PC-9 (cell line): Measurements from ENCODE around the gene NOP9. TPM values are rescaled to one million over a fixed set of nuclear protein-coding genes. Genes with fewer than 3 reads are reported as not detected.

Experiments
- BruUV-seq: library from RNA; stranded (reverse); fragments of 400-500 nt; replicated peaks from 2 replicates; lab custom pipeline; 2021; lab: Mats Ljungman, UMichigan
- CTCF ChIA-PET: fragments of 300-600 bp; sonication (Branson Sonifier 250); formaldehyde crosslinking; loops from one replicate; lab custom pipeline; 2022; ENCODE audit warnings: antibody characterized with exemption; lab: Charles Lee
- POLR2A ChIA-PET: fragments of 300-600 bp; sonication (Branson Sonifier 250); formaldehyde crosslinking; loops from one replicate; lab custom pipeline; 2022; ENCODE audit warnings: antibody characterized with exemption; ENCODE audit not compliant: unreplicated experiment; lab: Charles Lee
- DNase-seq, 2 experiments: peaks; one replicate each; pipeline versions ENCODE4 v3.0.0 to v3.0.0-alpha.2; 2015 to 2022; ENCODE audit warnings: mixed read lengths in 1 of 2
- H2AFZ ChIP-seq: fragments of 200-600 bp; sonication (generic); 2 replicates; pipeline ENCODE4 v1.8.1; 2017; ENCODE audit warnings: antibody characterized with exemption
- H3F3A ChIP-seq: fragments of 200-600 bp; sonication (generic); 2 replicates; pipeline ENCODE4 v1.8.1; 2017; ENCODE audit warnings: antibody characterized with exemption, mild to moderate bottlenecking, low read depth; ENCODE audit not compliant: insufficient read depth
- H3K27ac ChIP-seq: fragments of 200-600 bp; sonication (generic); 2 replicates; pipeline ENCODE4 v1.6.1; 2016; ENCODE audit warnings: mixed run types
- H3K27me3 ChIP-seq: fragments of 200-600 bp; sonication (generic); 2 replicates; pipeline ENCODE4 v1.6.1; 2016; ENCODE audit warnings: low read depth, mixed run types; ENCODE audit not compliant: insufficient read depth
- H3K36me3 ChIP-seq: fragments of 200-600 bp; sonication (generic); 2 replicates; pipeline ENCODE4 v1.6.1; 2016; ENCODE audit warnings: low read depth, mixed run types
- H3K4me1 ChIP-seq: fragments of 200-600 bp; sonication (generic); replicated peaks from 2 replicates; pipeline ENCODE4 v1.6.1; 2016; ENCODE audit warnings: mixed run types; ENCODE audit not compliant: insufficient read depth
- H3K4me2 ChIP-seq: fragments of 200-600 bp; sonication (generic); 2 replicates; pipeline ENCODE4 v1.6.1; 2017; ENCODE audit warnings: mixed run types
- H3K4me3 ChIP-seq: fragments of 200-600 bp; sonication (generic); 2 replicates; pipeline ENCODE4 v1.6.1; 2016; ENCODE audit warnings: mixed run types
- H3K79me2 ChIP-seq: fragments of 200-600 bp; sonication (generic); 2 replicates; pipeline ENCODE4 v1.6.1; 2017; ENCODE audit warnings: low read depth, mixed run types
- H3K9me2 ChIP-seq: fragments of 200-600 bp; sonication (generic); 2 replicates; pipeline ENCODE4 v1.8.1; 2017; ENCODE audit warnings: mild to moderate bottlenecking; ENCODE audit not compliant: insufficient read depth
- H3K9me3 ChIP-seq: fragments of 200-600 bp; sonication (generic); 2 replicates; pipeline ENCODE4 v1.8.1; 2016; ENCODE audit warnings: low read depth; ENCODE audit not compliant: insufficient read depth
- H4K20me1 ChIP-seq: fragments of 200-600 bp; sonication (generic); 2 replicates; pipeline ENCODE4 v1.8.1; 2017; ENCODE audit not compliant: insufficient read depth
- EZH2 ChIP-seq: fragments of 200-600 bp; sonication (generic); IDR thresholded peaks from 2 replicates; pipeline ENCODE4 v1.8.0; 2017; ENCODE audit warnings: antibody characterized with exemption, low read depth
- intact Hi-C: fragments of 100-400 bp; cut with micrococcal nuclease; formaldehyde crosslinking; loops from one replicate; pipeline ENCODE4 v1.10.0; 2022; ENCODE audit not compliant: unreplicated experiment
- total RNA-seq: library from RNA; stranded (reverse); gene quantifications from 2 replicates; pipeline ENCODE4 v1.2.3, GENCODE V29; 2021
- TF ChIP-seq, protein P1 (sequence below): fragments of 200-600 bp; sonication (generic); conservative IDR thresholded peaks from 2 replicates; pipeline ENCODE4 v1.6.1; 2017; ENCODE audit warnings: mixed run types, antibody characterized with exemption, mild to moderate bottlenecking, moderate library complexity

The NOP9 gene
- total RNA-seq, 1 experiment from 2014 or later = 24.4 TPM

DNA sequence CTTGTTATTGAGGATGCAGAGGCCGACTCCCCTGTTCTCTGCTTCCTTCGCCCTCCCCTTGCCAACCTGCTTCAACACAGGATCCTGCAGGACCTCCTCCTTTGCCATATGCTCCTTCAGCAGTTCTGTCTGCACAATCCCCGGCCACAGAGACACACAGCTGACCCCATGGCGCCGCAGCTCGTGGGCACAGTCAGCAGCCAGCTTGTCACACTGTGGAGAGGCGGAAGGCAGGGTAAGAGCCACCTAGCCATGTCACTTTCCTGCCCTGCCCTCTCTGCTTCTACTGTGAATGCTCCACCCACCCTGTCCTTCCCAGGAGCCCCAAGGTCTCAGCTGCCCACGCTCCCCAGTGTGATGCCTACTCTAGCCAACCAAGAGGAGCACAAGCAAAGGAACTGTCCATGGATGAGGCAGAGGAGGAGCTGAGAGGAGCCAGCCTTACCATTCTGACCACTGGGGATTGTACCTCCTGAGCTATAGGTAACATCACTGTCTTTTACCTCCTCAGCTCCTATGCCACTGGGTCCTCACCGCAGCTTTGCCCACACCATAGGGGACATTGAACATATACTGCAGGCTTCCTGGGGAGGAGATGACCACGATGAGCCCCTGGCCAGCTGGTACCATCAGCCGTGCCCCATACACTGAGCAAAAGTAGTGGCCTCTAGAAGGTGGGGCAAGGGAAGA is 7.4 kb upstream of the NOP9 start:
- Histone ChIP-seq H3K4me3 (no peak overlapping the region), H3K9me2 (no peaks in the 10 kb centered on the region), H4K20me1 (no peaks in the 10 kb centered on the region), H3K79me2 (no peaks in the 10 kb centered on the region), H3K27me3 (no peaks in the 10 kb centered on the region), H3K4me2 (no peak overlapping the region), H3K4me1 (no peaks in the 10 kb centered on the region), H3F3A (no peaks in the 10 kb centered on the region), H3K27ac (no peak overlapping the region), H3K36me3 (no peaks in the 10 kb centered on the region), H3K9me3 (no peaks in the 10 kb centered on the region), H2AFZ (no peak overlapping the region)
- CTCF ChIA-PET = no interaction called here
- no peak for TF ChIP-seq EZH2
- TF ChIP-seq, protein P1, sequence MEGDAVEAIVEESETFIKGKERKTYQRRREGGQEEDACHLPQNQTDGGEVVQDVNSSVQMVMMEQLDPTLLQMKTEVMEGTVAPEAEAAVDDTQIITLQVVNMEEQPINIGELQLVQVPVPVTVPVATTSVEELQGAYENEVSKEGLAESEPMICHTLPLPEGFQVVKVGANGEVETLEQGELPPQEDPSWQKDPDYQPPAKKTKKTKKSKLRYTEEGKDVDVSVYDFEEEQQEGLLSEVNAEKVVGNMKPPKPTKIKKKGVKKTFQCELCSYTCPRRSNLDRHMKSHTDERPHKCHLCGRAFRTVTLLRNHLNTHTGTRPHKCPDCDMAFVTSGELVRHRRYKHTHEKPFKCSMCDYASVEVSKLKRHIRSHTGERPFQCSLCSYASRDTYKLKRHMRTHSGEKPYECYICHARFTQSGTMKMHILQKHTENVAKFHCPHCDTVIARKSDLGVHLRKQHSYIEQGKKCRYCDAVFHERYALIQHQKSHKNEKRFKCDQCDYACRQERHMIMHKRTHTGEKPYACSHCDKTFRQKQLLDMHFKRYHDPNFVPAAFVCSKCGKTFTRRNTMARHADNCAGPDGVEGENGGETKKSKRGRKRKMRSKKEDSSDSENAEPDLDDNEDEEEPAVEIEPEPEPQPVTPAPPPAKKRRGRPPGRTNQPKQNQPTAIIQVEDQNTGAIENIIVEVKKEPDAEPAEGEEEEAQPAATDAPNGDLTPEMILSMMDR = no peak
- intact Hi-C loops = no loop called here
- no peak for DNase-seq
- BruUV-seq = no TSS peak
- POLR2A ChIA-PET = interaction anchor here (0.5 kb wide), 1 partner anchor 45 kb away, joined by 3 read pairs; no protein-coding TSS in a partner anchor

DNA sequence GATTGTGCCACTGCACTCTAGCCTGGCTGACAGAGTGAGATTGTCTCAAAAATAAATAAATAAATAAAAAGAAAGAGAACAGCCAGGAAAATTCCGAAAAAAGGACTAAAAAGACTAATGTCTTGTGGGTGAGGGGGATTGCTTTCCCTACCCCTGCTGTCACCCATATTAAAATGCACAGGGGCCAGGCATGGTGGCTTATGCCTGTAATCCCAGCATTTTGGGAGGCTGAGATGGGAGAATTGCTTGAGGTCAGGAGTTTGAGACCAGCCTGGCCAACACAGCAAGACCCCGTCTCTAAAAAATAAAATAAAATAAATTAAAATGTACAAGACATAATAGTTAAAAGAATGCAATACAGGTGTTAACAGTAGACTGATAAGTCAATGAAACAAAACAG is 6.1 kb upstream of the NOP9 start:
- Histone ChIP-seq H3K9me3 (no peaks in the 10 kb centered on the region), H3K27me3 (no peaks in the 10 kb centered on the region), H3K9me2 (no peaks in the 10 kb centered on the region), H3F3A (no peaks in the 10 kb centered on the region), H3K4me2 (no peak overlapping the region), H3K4me1 (peaks cover 4% of the 10 kb centered on the region), H3K27ac (no peak overlapping the region), H2AFZ (no peak overlapping the region), H3K4me3 (no peak overlapping the region), H3K36me3 (no peaks in the 10 kb centered on the region), H3K79me2 (peaks cover 3% of the 10 kb centered on the region; the same call in 1 of the 2 replicates), H4K20me1 (no peaks in the 10 kb centered on the region)
- intact Hi-C loops = no loop called here
- CTCF ChIA-PET = no interaction called here
- TF ChIP-seq, protein P1 = no peak
- no peak for TF ChIP-seq EZH2
- POLR2A ChIA-PET = no interaction called here
- no peak for DNase-seq
- no TSS peak for BruUV-seq

DNA sequence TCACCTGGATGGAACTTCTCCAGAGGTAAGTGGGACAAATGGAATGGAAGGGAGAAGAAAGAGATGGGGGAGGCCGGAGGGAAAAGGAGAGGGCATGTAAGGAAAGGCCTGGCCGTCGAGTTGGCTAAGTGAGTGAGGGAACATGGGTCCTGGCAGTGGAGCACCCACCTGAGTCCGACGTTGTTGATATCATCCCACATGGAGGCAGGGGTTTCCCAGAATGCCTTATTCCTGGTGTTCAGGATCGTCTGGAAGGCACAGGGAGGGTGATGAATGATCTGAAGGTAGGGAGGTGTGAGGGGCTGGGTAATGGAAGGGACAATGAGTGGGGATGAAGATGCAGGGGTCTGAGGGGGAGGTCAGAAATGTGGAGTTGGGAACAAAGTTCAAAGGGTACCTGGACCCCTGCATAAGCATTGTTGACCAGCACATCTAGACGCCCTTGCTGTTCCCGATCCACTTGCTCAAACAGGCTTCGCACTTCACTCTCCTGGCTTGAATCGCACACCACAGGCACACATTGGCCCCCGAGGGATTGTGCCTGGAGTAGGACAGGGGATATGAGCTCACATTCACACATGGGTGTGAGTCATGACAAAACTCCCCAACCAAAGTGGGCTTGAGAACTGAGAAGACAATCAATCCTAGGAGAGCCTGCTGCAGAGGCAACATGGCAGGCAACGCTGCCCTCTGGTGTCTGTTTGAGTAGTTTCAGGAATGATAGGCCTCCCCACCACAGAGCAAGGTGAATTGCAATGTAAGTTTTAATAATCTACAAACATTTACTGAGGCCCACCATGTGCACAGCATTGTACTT is 3.1 kb upstream of the NOP9 start:
- Histone ChIP-seq H2AFZ (no peak overlapping the region), H4K20me1 (no peaks in the 10 kb centered on the region), H3F3A (no peaks in the 10 kb centered on the region), H3K27me3 (no peaks in the 10 kb centered on the region), H3K79me2 (peaks cover 27% of the 10 kb centered on the region), H3K9me2 (no peaks in the 10 kb centered on the region), H3K4me3 (no peak overlapping the region), H3K27ac (no peak overlapping the region), H3K4me2 (no peak overlapping the region), H3K9me3 (no peaks in the 10 kb centered on the region), H3K36me3 (no peaks in the 10 kb centered on the region), H3K4me1 (peaks cover 16% of the 10 kb centered on the region)
- peak; percentile 43 to 58 for DNase-seq
- BruUV-seq = no TSS peak
- intact Hi-C loops = loop anchor here (1.0 kb wide), 2 partner anchors 53 to 238 kb away; no protein-coding TSS in a partner anchor
- TF ChIP-seq, protein P1 = peak; percentile 73
- no peak for TF ChIP-seq EZH2
- ChIA-PET CTCF (interaction anchor here (0.6 to 1.9 kb wide), 2 partner anchors 54 to 81 kb away, joined by 3 to 16 read pairs; partner anchors contain the start of genes MDP1 and TINF2), POLR2A (interaction anchor here (0.6 kb wide), 1 partner anchor 238 kb away, joined by 3 read pairs; no protein-coding TSS in a partner anchor)
